Peyer's patch (tissue), 4 donors: Measurements from ENCODE around the gene ALDH5A1.

Source experiments
- CTCF ChIP-seq, 6 experiments: fragments of 450-650 bp in 4 of 6; fragments of 200-600 bp in 2 of 6; sonication (generic) in 1 of 6; IDR thresholded peaks; one replicate each; pipeline ENCODE4 v1.5.1; 2017 to 2019; ENCODE audit warnings: antibody characterized with exemption in 6 of 6, mild to moderate bottlenecking in 3 of 6, moderate library complexity in 1 of 6
- POLR2A ChIP-seq, 2 donors: fragments of 450-650 bp; IDR thresholded peaks; one replicate each; pipeline ENCODE4 v1.5.1; 2017; ENCODE audit warnings: antibody characterized with exemption in 2 of 2, mild to moderate bottlenecking in 2 of 2, moderate library complexity in 2 of 2

GRCh38 chr6:24520929-24521546 is 26.3 kb downstream of the ALDH5A1 start:
- TF ChIP-seq CTCF (IDR thresholded peaks at IDR 0.05) (peak in 5 of 6 experiments; percentile 1 to 61 (median 49)), POLR2A (IDR thresholded peaks at IDR 0.05) (no peak)
